ENCODE measurements around the gene SH3TC2.

Gene SH3TC2

GRCh38 chr5:149061341-149061740 lies 1.5 kb downstream of the SH3TC2 start:
- no peak for FAIRE-seq
- no peak for DNase-seq (ENCODE audit: insufficient read length, low spot score)

- DNase-seq (ENCODE audit: insufficient read length, low spot score) (no peak), FAIRE-seq (no peak)
These were observed 2.5 kb downstream of the SH3TC2 start for GRCh38 chr5:149060325-149060724.

- no peak for DNase-seq (ENCODE audit: insufficient read length, low spot score)
- no peak for FAIRE-seq
These were observed 6.2 kb downstream of the SH3TC2 start for GRCh38 chr5:149056616-149057165.

GRCh38 chr5:149054416-149054815 lies 8.4 kb downstream of the SH3TC2 start:
- DNase-seq (ENCODE audit: insufficient read length, low spot score) (no peak), FAIRE-seq (no peak)

- FAIRE-seq (no peak), DNase-seq (ENCODE audit: insufficient read length, low spot score) (no peak)
These were observed 9.7 kb downstream of the SH3TC2 start for GRCh38 chr5:149053072-149053695.

GRCh38 chr5:149049371-149049781 lies 13.5 kb downstream of the SH3TC2 start:
- FAIRE-seq (no peak), DNase-seq (ENCODE audit: insufficient read length, low spot score) (no peak)

GRCh38 chr5:149048811-149049210 lies 14.1 kb downstream of the SH3TC2 start:
- no peak for FAIRE-seq
- no peak for DNase-seq (ENCODE audit: insufficient read length, low spot score)

- FAIRE-seq (no peak), DNase-seq (ENCODE audit: insufficient read length, low spot score) (no peak)
These were observed 15.4 kb downstream of the SH3TC2 start for GRCh38 chr5:149047462-149047861.

GRCh38 chr5:149046196-149046829 lies 16.5 kb downstream of the SH3TC2 start:
- no peak for DNase-seq (ENCODE audit: insufficient read length, low spot score)
- no peak for FAIRE-seq

- FAIRE-seq = no peak
- no peak for DNase-seq (ENCODE audit: insufficient read length, low spot score)
These were observed 17.8 kb downstream of the SH3TC2 start for GRCh38 chr5:149045089-149045460.

GRCh38 chr5:149044453-149045088 lies 18.3 kb downstream of the SH3TC2 start:
- no peak for FAIRE-seq
- DNase-seq (ENCODE audit: insufficient read length, low spot score) = no peak

GRCh38 chr5:149043641-149044040 lies 19.2 kb downstream of the SH3TC2 start:
- no peak for DNase-seq (ENCODE audit: insufficient read length, low spot score)

GRCh38 chr5:149042865-149043264 lies 20.0 kb downstream of the SH3TC2 start:
- no peak for FAIRE-seq

More at GRCh38 chr5:149043641-149044040, 19.2 kb downstream of the SH3TC2 start:
- no peak for FAIRE-seq

GRCh38 chr5:149041242-149041641 lies 21.6 kb downstream of the SH3TC2 start:
- no peak for FAIRE-seq
- DNase-seq (ENCODE audit: insufficient read length, low spot score) = no peak

More at GRCh38 chr5:149042865-149043264, 20.0 kb downstream of the SH3TC2 start:
- DNase-seq (ENCODE audit: insufficient read length, low spot score) = no peak

- DNase-seq (ENCODE audit: insufficient read length, low spot score) (no peak), FAIRE-seq (no peak)
These were observed 22.4 kb downstream of the SH3TC2 start for GRCh38 chr5:149040421-149040820.

GRCh38 chr5:149039506-149039905 lies 23.4 kb downstream of the SH3TC2 start:
- FAIRE-seq = no peak
- DNase-seq (ENCODE audit: insufficient read length, low spot score) = no peak

- DNase-seq (ENCODE audit: insufficient read length, low spot score) (no peak), FAIRE-seq (no peak)
These were observed 24.4 kb downstream of the SH3TC2 start for GRCh38 chr5:149038336-149039080.

GRCh38 chr5:149037817-149038216 lies 25.0 kb downstream of the SH3TC2 start:
- DNase-seq (ENCODE audit: insufficient read length, low spot score) (no peak), FAIRE-seq (no peak)

- DNase-seq (ENCODE audit: insufficient read length, low spot score) = no peak
- FAIRE-seq = no peak
These were observed 25.9 kb downstream of the SH3TC2 start for GRCh38 chr5:149036970-149037369.

- FAIRE-seq (no peak), DNase-seq (ENCODE audit: insufficient read length, low spot score) (no peak)
These were observed 26.7 kb downstream of the SH3TC2 start for GRCh38 chr5:149036168-149036567.

GRCh38 chr5:149035372-149035790 lies 27.5 kb downstream of the SH3TC2 start:
- peak; percentile 36 for DNase-seq (ENCODE audit: insufficient read length, low spot score)
- peak; percentile 80 for FAIRE-seq

All from GM19239 (cell line).